ENCODE results near the gene IL6ST.
"Not testable (repeated sequence)": the region's sequence is repeated elsewhere in the genome, so short reads cannot be mapped to it uniquely, and the experiment has no call there.

IL6ST gene

DNA sequence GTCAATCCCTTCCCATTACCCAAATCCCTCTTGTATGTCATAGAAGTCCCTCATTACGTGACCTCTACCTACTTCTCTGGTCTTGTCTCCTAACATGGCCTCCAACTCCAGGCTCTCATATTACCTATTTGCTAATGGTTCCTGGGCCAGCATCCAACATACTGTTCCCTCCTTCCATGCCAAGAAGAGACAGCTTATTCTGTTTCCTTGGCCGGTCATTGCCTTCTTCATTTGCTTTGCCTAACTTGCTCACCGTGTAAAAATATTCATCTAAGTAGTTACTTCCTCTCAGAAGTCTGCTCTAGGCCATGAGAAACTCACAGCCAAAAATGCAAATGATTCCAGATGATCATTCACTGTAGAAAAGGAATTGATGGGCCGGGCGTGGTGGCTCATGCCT, 8.9 kb upstream of the IL6ST start:
- no peak for DNase-seq

- DNase-seq, result no peak
Measured at GRCh38 chr5:56003179-56003578, 8.4 kb upstream of the IL6ST start.

GRCh38 chr5:56002303-56002702, 7.5 kb upstream of the IL6ST start:
- no peak for DNase-seq

DNA sequence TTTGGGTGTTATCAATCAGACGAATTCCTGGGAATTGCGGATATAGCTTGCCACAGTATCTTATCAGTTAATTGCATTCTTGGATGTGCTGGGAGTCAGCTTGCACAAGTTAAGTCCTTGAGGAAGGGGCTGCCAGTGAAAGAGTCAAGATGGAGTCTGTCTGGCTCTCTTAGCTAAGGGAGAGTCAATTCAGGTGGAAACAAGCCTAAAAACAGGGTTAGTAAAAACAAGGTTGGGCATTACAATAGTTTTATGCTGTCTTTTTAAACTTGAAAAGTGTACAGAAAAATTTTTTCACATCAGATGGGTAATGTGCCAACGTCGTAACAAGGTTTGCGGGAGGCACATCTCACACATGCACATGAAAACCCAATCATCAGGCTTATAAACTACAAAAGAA, 5.5 kb upstream of the IL6ST start:
- not testable (repeated sequence) for DNase-seq

GRCh38 chr5:55998966-55999365, 4.2 kb upstream of the IL6ST start:
- no peak for DNase-seq

GRCh38 chr5:55997742-55998351, 3.1 kb upstream of the IL6ST start:
- DNase-seq, result no peak

- DNase-seq, result peak; percentile 69
Measured at GRCh38 chr5:55994998-55995914, 493 bp upstream of the IL6ST start.

GRCh38 chr5:55993731-55994494, 850 bp downstream of the IL6ST start:
- no peak for DNase-seq

- DNase-seq, result no peak
Measured at GRCh38 chr5:55993013-55993412, 1.8 kb downstream of the IL6ST start.

DNA sequence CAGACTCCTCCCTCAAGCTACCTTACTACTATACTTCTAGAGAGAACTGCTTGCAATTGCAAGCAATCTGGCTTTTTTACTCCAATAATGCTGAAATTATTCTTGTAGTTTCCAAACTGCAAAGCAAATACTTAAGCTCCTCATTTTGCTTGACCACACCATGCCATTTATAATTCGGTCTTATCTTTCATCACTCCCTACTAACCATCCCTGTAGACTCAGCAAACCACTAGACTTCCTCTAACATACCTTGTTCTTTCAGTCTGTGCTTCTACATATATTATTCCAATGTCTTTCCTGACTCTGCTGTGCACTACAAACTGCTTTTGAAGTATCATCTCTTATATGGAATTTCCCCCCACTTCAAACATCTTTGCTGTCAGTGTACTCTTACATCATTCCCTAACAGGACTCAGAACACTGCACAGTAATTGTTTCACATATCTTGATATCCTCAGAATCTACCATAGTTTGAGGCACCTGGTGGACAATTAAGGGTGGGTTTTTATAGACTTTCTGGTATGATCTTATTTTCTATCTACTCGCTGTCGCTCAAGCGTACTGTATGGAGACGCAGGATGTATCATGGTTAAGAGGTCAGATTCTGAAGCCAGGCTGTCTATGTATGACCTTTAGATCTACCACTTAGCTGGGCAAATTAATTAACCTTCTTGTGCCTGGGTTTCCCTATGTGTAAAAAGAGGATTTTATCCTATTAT, 2.8 kb downstream of the IL6ST start:
- no peak for DNase-seq

DNA sequence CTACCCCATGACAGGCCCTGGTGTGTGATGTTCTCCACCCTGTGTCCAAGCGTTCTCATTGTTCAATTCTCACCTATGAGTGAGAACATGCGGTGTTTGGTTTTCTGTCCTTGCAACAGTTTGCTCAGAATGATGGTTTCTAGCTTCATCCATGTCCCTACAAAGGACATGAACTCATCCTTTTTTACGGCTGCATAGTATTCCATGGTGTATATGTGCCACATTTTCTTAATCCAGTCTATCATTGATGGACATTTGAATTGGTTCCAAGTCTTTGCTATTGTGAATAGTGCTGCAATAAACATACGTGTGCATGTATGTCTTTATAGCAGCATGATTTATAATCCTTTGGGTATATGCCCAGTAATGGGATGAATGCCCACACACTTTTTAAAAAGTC, 3.9 kb downstream of the IL6ST start:
- not testable (repeated sequence) for DNase-seq

GRCh38 chr5:55989860-55990259, 4.9 kb downstream of the IL6ST start:
- no peak for DNase-seq

DNA sequence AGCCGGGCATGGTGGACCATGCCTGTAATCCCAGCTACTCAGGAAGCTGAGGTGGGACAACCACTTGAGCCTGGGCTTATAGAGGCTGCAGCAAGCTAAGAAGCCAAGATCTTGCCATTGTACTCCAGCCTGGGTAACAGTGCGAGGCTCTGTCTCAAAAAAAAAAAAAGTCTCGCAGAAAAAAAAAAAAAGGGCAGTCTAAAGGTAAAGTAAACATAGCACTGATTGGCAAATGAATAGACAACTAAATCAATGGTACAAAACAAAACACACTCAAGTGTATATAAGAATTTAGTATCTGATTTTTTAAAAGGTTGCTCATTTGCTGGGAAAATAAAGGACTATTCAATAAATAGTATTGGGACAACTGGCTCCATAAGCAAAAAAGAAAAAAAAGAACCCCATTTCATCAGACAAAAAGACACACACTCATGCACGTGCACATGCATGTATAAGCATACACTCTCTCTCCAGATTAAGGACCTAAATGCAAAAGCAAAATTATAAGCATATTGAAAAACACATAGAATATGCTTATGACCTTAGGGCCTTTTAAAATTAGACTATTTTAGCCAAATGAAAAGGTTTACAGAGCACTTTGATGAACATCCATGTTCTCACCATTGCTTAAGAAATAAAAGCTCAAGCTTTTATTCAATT, 5.7 kb downstream of the IL6ST start:
- DNase-seq, result no peak

DNA sequence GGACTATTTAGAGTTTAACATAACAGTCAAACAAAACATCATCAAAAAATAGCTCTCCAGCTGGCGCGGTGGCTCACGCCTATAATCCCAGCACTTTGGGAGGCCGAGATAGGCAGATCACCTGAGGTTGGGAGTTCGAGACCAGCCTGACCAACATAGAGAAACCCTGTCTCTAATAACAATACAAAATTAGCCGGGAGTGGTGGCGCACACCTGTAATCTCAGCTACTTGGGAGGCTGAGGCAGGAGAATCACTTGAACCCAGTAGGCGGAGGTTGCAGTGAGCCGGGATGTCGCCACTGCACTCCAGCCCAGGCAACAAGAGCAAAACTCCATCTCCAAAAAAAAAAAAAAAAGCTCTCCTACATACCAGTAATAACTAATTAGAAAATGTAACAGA, 6.3 kb downstream of the IL6ST start:
- DNase-seq, result not testable (repeated sequence)

- DNase-seq, result no peak
Measured at GRCh38 chr5:55986931-55987330, 7.8 kb downstream of the IL6ST start.

GRCh38 chr5:55985181-55985580, 9.6 kb downstream of the IL6ST start:
- DNase-seq, result no peak

DNA sequence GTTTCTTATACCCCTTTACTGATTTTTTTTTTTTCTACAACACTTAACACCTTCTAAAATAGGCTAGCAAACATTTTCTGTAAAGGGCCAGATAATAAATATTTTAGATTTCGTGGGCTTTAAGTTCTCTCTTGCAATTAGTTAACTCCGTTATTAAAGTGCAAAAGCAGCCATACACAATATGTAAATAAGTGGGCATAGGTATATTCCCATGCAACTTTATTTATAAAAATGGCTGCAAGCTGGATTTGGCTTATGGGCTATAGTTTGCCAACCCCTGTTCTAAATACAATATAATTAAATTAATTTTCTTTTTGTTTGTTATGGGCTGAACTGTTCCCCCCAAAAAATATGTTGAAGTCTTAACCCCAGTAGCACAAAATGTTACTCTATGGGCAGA, 10.8 kb downstream of the IL6ST start:
- DNase-seq, result no peak

- no peak for DNase-seq
Measured at GRCh38 chr5:55982957-55983381, 11.8 kb downstream of the IL6ST start.

- DNase-seq, result no peak
Measured at GRCh38 chr5:55973296-55973695, 21.5 kb downstream of the IL6ST start.

- DNase-seq, result no peak
Measured at GRCh38 chr5:55969956-55970355, 24.8 kb downstream of the IL6ST start.

DNA sequence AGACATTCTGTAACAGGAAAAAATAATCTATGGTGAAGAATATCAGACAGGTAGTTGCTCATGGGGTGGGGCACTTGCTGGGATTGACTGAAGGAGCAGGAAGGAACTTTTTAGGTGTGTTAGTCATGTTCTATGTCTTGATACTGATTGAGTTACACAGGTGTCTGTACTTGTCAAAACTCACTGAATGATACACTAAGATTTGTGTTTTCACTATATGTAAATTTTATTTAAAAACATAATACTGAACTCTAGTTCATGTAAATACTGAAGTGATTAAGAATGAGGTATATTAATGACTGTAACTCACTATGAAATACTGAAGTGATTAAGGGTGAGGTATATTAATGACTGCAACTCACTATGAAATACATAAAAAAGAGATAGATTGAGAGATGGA, 28.5 kb downstream of the IL6ST start:
- DNase-seq, result no peak

- no peak for DNase-seq
Measured at GRCh38 chr5:55965525-55965924, 29.2 kb downstream of the IL6ST start.
